ENCODE measurements around the gene LCE2D. TPM values are rescaled to one million over a fixed set of nuclear protein-coding genes. Genes with fewer than 3 reads are reported as not detected.
"Not testable (repeated sequence)": the region's sequence is repeated elsewhere in the genome, so short reads cannot be mapped to it uniquely, and the experiment has no call there.

LCE2D gene
- total RNA-seq, 1 experiment from 2014 or later = not detected

DNA sequence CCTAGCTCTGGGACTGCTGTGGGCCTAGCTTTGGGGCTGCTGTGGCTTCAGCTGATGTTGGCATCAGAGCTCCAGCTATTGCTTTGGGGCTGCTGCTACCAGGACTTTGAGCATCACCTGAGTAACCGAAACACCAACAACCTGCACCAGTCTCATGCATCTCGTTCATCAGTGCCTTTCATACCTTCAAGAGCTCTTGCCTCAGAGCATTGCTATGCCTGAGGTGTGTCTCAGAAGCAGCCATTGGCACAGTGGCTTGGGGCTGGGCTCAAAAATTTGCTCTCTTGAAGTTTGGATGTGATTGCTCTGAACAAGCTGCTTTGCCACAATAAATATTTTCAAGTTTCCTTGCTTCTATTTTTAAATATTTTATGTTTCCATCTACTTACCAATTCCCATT, 6.7 kb upstream of the LCE2D start:
- intact Hi-C loops (cut with micrococcal nuclease) = loop anchor here (10.0 kb wide), 2 partner anchors 162 to 378 kb away; partner anchors contain the start of gene SPRR1B
- ChIA-PET CTCF (interaction anchor here (0.5 to 14.4 kb wide), 19 partner anchors 9 to 566 kb away, joined by 3 to 253 read pairs (median 4); partner anchors contain the start of genes KPRP and LCE2D), POLR2A (interaction anchor here (0.5 to 1.6 kb wide), 5 partner anchors 21 to 214 kb away, joined by 3 to 5 read pairs (median 3); partner anchors contain the start of gene KPRP)
- H3K36me3 Mint-ChIP-seq (ENCODE audit: insufficient read depth, unreplicated experiment) = no peaks in the 10 kb centered on the region
- H3K9me3 Mint-ChIP-seq (ENCODE audit: unreplicated experiment) = no peaks in the 10 kb centered on the region
- H3K4me3 Mint-ChIP-seq (ENCODE audit: unreplicated experiment) = no peak overlapping the region
- H3K4me1 Mint-ChIP-seq (ENCODE audit: insufficient read depth, unreplicated experiment) = no peaks in the 10 kb centered on the region
- no peak for DNase-seq (ENCODE audit: unreplicated experiment)
- H3K27ac Mint-ChIP-seq (ENCODE audit: low read depth, unreplicated experiment) = no peak overlapping the region
- H3K27me3 Mint-ChIP-seq (ENCODE audit: insufficient read depth, unreplicated experiment) = no peaks in the 10 kb centered on the region
- no TSS peak for BruUV-seq (replicated peaks)
- TF ChIP-seq, protein P1, sequence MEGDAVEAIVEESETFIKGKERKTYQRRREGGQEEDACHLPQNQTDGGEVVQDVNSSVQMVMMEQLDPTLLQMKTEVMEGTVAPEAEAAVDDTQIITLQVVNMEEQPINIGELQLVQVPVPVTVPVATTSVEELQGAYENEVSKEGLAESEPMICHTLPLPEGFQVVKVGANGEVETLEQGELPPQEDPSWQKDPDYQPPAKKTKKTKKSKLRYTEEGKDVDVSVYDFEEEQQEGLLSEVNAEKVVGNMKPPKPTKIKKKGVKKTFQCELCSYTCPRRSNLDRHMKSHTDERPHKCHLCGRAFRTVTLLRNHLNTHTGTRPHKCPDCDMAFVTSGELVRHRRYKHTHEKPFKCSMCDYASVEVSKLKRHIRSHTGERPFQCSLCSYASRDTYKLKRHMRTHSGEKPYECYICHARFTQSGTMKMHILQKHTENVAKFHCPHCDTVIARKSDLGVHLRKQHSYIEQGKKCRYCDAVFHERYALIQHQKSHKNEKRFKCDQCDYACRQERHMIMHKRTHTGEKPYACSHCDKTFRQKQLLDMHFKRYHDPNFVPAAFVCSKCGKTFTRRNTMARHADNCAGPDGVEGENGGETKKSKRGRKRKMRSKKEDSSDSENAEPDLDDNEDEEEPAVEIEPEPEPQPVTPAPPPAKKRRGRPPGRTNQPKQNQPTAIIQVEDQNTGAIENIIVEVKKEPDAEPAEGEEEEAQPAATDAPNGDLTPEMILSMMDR (IDR thresholded peaks at IDR 0.05; ENCODE audit: unreplicated experiment) = no peak

- Mint-ChIP-seq H3K36me3 (ENCODE audit: insufficient read depth, unreplicated experiment) (no peaks in the 10 kb centered on the region), H3K4me3 (ENCODE audit: unreplicated experiment) (no peak overlapping the region), H3K27me3 (ENCODE audit: insufficient read depth, unreplicated experiment) (no peaks in the 10 kb centered on the region), H3K27ac (ENCODE audit: low read depth, unreplicated experiment) (no peak overlapping the region), H3K4me1 (ENCODE audit: insufficient read depth, unreplicated experiment) (no peaks in the 10 kb centered on the region), H3K9me3 (ENCODE audit: unreplicated experiment) (no peaks in the 10 kb centered on the region)
- intact Hi-C loops (cut with micrococcal nuclease) = loop anchor here (10.0 kb wide), 2 partner anchors 163 to 377 kb away; partner anchors contain the start of gene SPRR1B
- TF ChIP-seq, protein P1 (IDR thresholded peaks at IDR 0.05; ENCODE audit: unreplicated experiment) = no peak
- CTCF ChIA-PET = interaction anchor here (0.7 to 14.4 kb wide), 10 partner anchors 9 to 563 kb away, joined by 3 to 253 read pairs (median 4); no protein-coding TSS in a partner anchor
- POLR2A ChIA-PET = interaction anchor here (0.6 to 1.6 kb wide), 3 partner anchors 20 to 100 kb away, joined by 3 to 5 read pairs (median 4); partner anchors contain the start of gene KPRP
- BruUV-seq (replicated peaks) = no TSS peak
- no peak for DNase-seq (ENCODE audit: unreplicated experiment)
These were observed 5.5 kb upstream of the LCE2D start for GRCh38 chr1:152657677-152658076.

DNA sequence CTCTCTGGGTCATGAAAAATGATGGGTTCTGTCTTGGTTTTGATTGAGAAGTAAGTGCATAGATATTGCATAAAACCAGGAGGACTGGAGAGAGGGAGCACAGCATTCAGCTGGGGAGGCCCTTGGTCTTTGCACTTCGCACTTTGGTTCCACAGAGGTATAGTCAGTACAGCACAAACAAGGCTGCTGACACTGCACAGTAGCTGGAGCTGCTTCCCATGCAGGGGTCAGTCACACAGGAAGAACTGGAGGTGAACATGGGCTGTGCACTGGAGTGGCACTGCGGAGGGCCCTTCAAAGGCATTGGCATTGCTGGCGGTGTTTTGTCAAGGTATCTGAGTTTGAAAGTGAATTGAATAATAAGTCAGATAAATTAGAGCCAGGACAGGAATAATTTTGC, 4.5 kb upstream of the LCE2D start:
- H3K4me1 Mint-ChIP-seq (ENCODE audit: insufficient read depth, unreplicated experiment) = no peaks in the 10 kb centered on the region
- H3K4me3 Mint-ChIP-seq (ENCODE audit: unreplicated experiment) = no peak overlapping the region
- TF ChIP-seq, protein P1 (IDR thresholded peaks at IDR 0.05; ENCODE audit: unreplicated experiment) = no peak
- no TSS peak for BruUV-seq (replicated peaks)
- H3K9me3 Mint-ChIP-seq (ENCODE audit: unreplicated experiment) = no peaks in the 10 kb centered on the region
- no peak for DNase-seq (ENCODE audit: unreplicated experiment)
- no peaks in the 10 kb centered on the region for H3K36me3 Mint-ChIP-seq (ENCODE audit: insufficient read depth, unreplicated experiment)
- no peak overlapping the region for H3K27ac Mint-ChIP-seq (ENCODE audit: low read depth, unreplicated experiment)
- intact Hi-C loops (cut with micrococcal nuclease) = loop anchor here (10.0 kb wide), 2 partner anchors 164 to 376 kb away; partner anchors contain the start of gene SPRR1B
- no peaks in the 10 kb centered on the region for H3K27me3 Mint-ChIP-seq (ENCODE audit: insufficient read depth, unreplicated experiment)
- POLR2A ChIA-PET = no interaction called here
- CTCF ChIA-PET = interaction anchor here (1.2 to 14.4 kb wide), 6 partner anchors 18 to 562 kb away, joined by 3 to 253 read pairs (median 72); no protein-coding TSS in a partner anchor

GRCh38 chr1:152666171-152666570, 3.0 kb downstream of the LCE2D start:
- peaks cover 17% of the 10 kb centered on the region for H3K27me3 Mint-ChIP-seq (ENCODE audit: insufficient read depth, unreplicated experiment)
- POLR2A ChIA-PET = interaction anchor here (0.6 kb wide), 1 partner anchor 8 kb away, joined by 4 read pairs; no protein-coding TSS in a partner anchor
- H3K4me3 Mint-ChIP-seq (ENCODE audit: unreplicated experiment); DNase-seq (ENCODE audit: unreplicated experiment); H3K9me3 Mint-ChIP-seq (ENCODE audit: unreplicated experiment); H3K27ac Mint-ChIP-seq (ENCODE audit: low read depth, unreplicated experiment); intact Hi-C loops (cut with micrococcal nuclease); BruUV-seq (replicated peaks); H3K4me1 Mint-ChIP-seq (ENCODE audit: insufficient read depth, unreplicated experiment); H3K36me3 Mint-ChIP-seq (ENCODE audit: insufficient read depth, unreplicated experiment): not testable (repeated sequence)
- CTCF ChIA-PET = interaction anchor here (7.3 kb wide), 1 partner anchor 12 kb away, joined by 58 read pairs; no protein-coding TSS in a partner anchor
